Measurements from ENCODE around the gene TAX1BP1.

DNA sequence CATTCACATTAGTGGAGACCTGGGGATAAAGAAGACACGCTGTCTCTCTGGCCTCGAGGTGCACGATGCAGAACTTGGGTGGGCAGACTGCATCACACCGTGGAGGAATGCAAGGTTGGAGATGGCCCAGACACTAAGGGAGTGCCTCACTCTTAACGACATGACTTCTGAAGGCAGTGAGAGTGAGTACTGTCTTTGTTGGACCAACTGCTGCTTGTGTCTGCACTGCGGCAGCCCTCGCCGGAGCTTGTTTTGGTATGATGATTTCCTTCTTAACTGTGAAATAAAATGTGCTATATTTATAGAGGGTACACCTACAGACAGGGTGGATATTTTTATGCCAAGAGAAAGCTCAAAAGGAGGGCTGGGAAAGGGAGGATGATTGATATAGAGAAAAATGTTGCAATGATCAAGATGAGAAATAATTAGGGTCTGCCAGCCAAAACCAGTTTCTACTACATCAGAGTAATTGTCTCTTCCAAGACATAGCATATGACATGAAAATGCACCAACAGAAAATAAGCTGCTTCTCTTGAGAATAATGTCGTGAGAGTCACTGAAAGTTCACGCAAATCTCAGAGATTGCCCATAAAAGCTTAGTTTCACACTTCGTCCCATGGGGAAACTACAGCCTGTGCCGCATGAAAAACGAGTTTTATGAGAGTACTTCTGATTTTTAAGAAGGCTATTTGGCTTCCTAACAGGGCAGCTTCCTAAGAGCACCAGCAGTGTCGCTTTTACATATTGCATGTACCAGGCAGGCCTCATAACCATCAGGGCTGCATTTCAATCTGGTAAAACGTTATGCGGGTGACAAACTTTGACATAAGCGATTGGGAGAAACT is 127.1 kb downstream of the TAX1BP1 start:
- TF ChIP-seq CTCF (IDR thresholded peaks at IDR 0.05; ENCODE audit: low read length) (no peak), EZH2 (optimal IDR thresholded peaks at IDR 0.05; ENCODE audit: low read depth, low read length) (no peak)

Data from MM.1S (cell line).